Measurements from ENCODE around the gene ATP6V0A1. TPM values are rescaled to one million over a fixed set of nuclear protein-coding genes. Genes with fewer than 3 reads are reported as not detected.

The ATP6V0A1 gene
- total RNA-seq, 1 experiment from 2014 or later, result 55.2 TPM

- no peak for DNase-seq (ENCODE audit: low spot score)
- H3K4me3 Mint-ChIP-seq, result no peak overlapping the region
- no peaks in the 10 kb centered on the region for H3K4me1 Mint-ChIP-seq
- POLR2A ChIA-PET, result no interaction called here
- TF ChIP-seq CREM (CRISPR knock-in tag; IDR thresholded peaks at IDR 0.05) (no peak), NFATC4 (CRISPR knock-in tag; IDR thresholded peaks at IDR 0.05) (no peak), SMAD3 (CRISPR knock-in tag; IDR thresholded peaks at IDR 0.05; ENCODE audit: borderline replicate concordance) (no peak), GRHL2 (CRISPR knock-in tag; IDR thresholded peaks at IDR 0.05; ENCODE audit: insufficient replicate concordance, severe bottlenecking) (no peak), FOXJ3 (CRISPR knock-in tag; IDR thresholded peaks at IDR 0.05; ENCODE audit: borderline replicate concordance) (no peak), AR (CRISPR knock-in tag; IDR thresholded peaks at IDR 0.05) (no peak), CTCF (IDR thresholded peaks at IDR 0.05) (no peak), HMGXB4 (CRISPR knock-in tag; IDR thresholded peaks at IDR 0.05) (no peak), JAZF1 (CRISPR knock-in tag; IDR thresholded peaks at IDR 0.05) (no peak), RELA (CRISPR knock-in tag; IDR thresholded peaks at IDR 0.05; ENCODE audit: borderline replicate concordance) (no peak), SP1 (CRISPR knock-in tag; conservative IDR thresholded peaks at IDR 0.05) (no peak), NFYB (CRISPR knock-in tag; conservative IDR thresholded peaks at IDR 0.05; ENCODE audit: low read depth) (no peak), ZNF138 (CRISPR knock-in tag; conservative IDR thresholded peaks at IDR 0.05) (no peak), CREB1 (CRISPR knock-in tag; IDR thresholded peaks at IDR 0.05) (no peak), ZNF512 (CRISPR knock-in tag; IDR thresholded peaks at IDR 0.05; ENCODE audit: borderline replicate concordance) (no peak), ZNF317 (CRISPR knock-in tag; IDR thresholded peaks at IDR 0.05; ENCODE audit: borderline replicate concordance, low read depth) (no peak)
- H3K27me3 Mint-ChIP-seq (ENCODE audit: low read depth), result no peaks in the 10 kb centered on the region
- no peaks in the 10 kb centered on the region for H3K9me3 Mint-ChIP-seq
- CTCF ChIA-PET, result no interaction called here
- H3K36me3 Mint-ChIP-seq, result peaks cover 59% of the 10 kb centered on the region
- H3K27ac Mint-ChIP-seq, result no peak overlapping the region
- ATAC-seq, result no peak
Observed at GRCh38 chr17:42484304-42484703, 25.6 kb downstream of the ATP6V0A1 start.

- Mint-ChIP-seq H3K27ac (no peak overlapping the region), H3K4me3 (no peak overlapping the region), H3K9me3 (no peaks in the 10 kb centered on the region), H3K27me3 (ENCODE audit: low read depth) (no peaks in the 10 kb centered on the region), H3K36me3 (peaks cover 58% of the 10 kb centered on the region), H3K4me1 (no peaks in the 10 kb centered on the region)
- ChIA-PET CTCF (interaction anchor here (1.5 kb wide), 1 partner anchor 32 kb away, joined by 3 read pairs; no protein-coding TSS in a partner anchor), POLR2A (no interaction called here)
- no peak for ATAC-seq
- no peak for DNase-seq (ENCODE audit: low spot score)
- no peak for TF ChIP-seq PRDM15 (CRISPR knock-in tag; IDR thresholded peaks at IDR 0.05)
- no peak for TF ChIP-seq RELA (CRISPR knock-in tag; IDR thresholded peaks at IDR 0.05; ENCODE audit: borderline replicate concordance)
- no peak for TF ChIP-seq IRF2 (CRISPR knock-in tag; IDR thresholded peaks at IDR 0.05; ENCODE audit: borderline replicate concordance, low read depth)
- TF ChIP-seq GTF2I (CRISPR knock-in tag; conservative IDR thresholded peaks at IDR 0.05), result no peak
- no peak for TF ChIP-seq MLX (CRISPR knock-in tag; IDR thresholded peaks at IDR 0.05)
- TF ChIP-seq NFYB (CRISPR knock-in tag; conservative IDR thresholded peaks at IDR 0.05; ENCODE audit: low read depth), result no peak
- no peak for TF ChIP-seq USF2 (CRISPR knock-in tag; IDR thresholded peaks at IDR 0.05)
- TF ChIP-seq JUN (CRISPR knock-in tag; IDR thresholded peaks at IDR 0.05), result no peak
- no peak for TF ChIP-seq ATF1 (CRISPR knock-in tag; IDR thresholded peaks at IDR 0.05)
Observed at GRCh38 chr17:42485680-42486079, 27.0 kb downstream of the ATP6V0A1 start.
